Stimulated activated CD4-positive, alpha-beta T cell treated with anti-CD3 and anti-CD28 coated beads, Interleukin-2, amount 100 ng/mL, for 24 hours (primary cell): Measurements from ENCODE around the gene SUGP2.
"Not testable (repeated sequence)": the region's sequence is repeated elsewhere in the genome, so short reads cannot be mapped to it uniquely, and the experiment has no call there.

Source experiments
- DNase-seq, 2 donors: peaks; one replicate each; pipeline ENCODE4 v3.0.0-alpha.2; 2020

SUGP2 gene

GRCh38 chr19:19031891-19032290, 1.4 kb downstream of the SUGP2 start:
- no peak for DNase-seq

- no peak for DNase-seq
Observed at GRCh38 chr19:19028526-19028925, 4.8 kb downstream of the SUGP2 start.

- no peak for DNase-seq
Observed at GRCh38 chr19:19027228-19027627, 6.1 kb downstream of the SUGP2 start.

GRCh38 chr19:19026299-19026971, 6.9 kb downstream of the SUGP2 start:
- no peak for DNase-seq

DNA sequence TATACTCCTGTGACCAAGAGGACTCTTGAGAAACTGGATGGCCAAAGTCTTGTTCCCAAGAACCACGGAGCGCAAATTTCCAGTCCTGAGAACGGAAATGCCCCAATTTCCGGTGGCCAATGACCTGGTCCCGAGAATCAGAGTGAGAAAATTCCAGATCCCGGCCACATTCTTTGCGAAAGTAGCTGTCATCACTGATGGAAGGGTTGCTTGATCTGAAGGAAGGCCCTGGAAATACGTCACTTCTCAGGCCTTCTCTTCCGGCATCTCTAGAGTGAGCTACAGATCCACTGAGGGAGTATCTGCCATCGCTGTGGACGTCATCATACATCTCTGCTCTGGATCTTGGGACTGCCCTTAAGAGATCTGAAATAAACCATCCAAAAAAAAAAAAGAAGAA, 7.5 kb downstream of the SUGP2 start:
- DNase-seq: no peak

- not testable (repeated sequence) for DNase-seq
Observed at GRCh38 chr19:19023376-19023775, 9.9 kb downstream of the SUGP2 start.

GRCh38 chr19:19022380-19022961, 10.8 kb downstream of the SUGP2 start:
- no peak for DNase-seq

DNA sequence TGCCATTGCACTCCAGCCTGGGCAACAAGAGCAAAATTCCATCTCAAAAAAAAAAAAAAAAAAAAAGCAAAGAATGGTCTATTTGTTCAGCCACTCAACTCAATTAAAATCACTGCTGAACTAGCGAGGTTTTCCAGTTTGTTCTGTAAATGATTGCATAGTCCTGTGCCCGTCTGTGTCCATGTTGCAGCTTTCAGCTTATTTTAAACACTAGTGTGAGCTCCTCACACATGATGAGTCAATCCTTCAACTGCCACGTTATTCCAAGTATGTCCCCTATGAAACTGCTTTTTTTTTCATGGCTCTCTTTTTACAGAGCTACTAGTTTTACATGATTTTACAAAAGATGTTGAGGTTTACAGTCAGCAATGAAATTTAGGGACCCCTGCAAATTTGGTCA, 12.2 kb downstream of the SUGP2 start:
- no peak for DNase-seq

DNA sequence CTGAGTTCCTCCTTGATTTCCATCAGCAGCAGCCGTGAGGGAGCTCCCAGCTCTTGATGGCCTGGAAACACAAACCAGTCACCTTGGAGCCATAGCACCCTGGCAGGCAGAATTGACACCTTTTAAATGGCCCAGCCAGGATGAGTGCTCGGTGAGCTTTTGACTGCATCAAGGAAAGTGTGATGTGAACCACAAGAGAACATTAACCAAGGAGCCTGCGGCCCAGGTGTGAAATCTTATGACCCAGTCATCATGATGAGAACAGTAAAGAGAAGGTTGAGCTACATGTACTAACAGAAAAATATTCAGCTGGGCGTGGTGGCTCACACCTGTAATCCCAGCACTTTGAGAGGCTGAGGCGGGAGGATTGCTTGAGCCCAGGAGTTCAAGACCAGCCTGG, 22.8 kb downstream of the SUGP2 start:
- DNase-seq: no peak

GRCh38 chr19:19009951-19010350, 23.4 kb downstream of the SUGP2 start:
- no peak for DNase-seq

- DNase-seq: no peak
Observed at GRCh38 chr19:19006213-19006612, 27.1 kb downstream of the SUGP2 start.

DNA sequence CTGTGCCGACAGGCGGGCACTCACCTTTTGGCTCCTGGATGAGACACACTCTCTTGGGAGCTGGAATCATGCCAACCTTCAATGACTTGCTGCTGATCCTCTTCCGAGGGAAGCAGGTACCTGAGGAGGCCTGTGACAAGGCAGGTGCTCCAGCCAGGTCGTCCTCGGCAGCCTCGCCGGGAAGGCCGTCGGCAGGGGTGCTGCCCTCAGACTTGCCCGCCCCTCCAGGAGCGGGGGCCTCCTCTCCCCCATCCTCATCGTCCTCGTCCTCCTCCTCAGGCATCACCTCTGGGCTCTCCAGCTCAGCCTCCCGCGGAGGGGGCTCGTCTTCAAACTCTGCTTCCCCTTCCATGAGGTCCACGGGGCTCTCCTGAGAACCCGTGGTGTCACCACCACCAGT, 29.2 kb downstream of the SUGP2 start:
- no peak for DNase-seq

DNA sequence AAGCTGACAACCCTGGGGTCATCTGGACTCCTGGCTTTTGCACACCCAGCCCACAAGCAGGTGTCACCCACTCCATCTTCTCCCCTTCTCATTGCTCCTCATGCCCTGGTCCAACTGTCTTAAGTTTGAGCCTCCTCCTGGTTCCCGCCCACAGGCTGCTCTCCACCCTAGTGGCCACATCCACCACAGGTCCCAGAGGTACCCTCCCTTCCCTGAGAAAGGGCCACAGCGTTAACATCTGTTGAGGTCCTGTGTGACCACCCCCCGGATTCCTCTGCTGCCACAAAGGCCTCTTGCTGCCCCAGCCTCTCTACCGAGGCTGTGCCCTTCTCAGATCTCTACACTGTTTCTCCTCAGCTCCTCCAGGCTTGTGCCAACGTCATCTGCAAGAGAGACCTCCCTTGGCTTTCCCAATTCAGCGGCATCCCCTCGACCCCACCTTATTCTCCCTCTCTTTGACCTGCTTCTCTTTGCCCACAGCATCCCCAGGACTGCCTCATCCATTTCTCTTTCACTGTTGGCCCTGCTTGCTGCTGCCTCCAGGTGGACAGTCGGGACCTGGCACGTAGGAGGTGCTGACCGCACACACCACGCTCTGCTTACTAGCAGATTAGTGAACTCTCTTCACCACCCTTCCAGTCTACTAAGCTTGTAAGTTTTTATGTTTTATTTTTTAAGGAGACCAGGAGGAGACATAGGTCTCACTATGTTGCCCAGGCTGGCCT, 33.3 kb downstream of the SUGP2 start:
- no peak for DNase-seq

DNA sequence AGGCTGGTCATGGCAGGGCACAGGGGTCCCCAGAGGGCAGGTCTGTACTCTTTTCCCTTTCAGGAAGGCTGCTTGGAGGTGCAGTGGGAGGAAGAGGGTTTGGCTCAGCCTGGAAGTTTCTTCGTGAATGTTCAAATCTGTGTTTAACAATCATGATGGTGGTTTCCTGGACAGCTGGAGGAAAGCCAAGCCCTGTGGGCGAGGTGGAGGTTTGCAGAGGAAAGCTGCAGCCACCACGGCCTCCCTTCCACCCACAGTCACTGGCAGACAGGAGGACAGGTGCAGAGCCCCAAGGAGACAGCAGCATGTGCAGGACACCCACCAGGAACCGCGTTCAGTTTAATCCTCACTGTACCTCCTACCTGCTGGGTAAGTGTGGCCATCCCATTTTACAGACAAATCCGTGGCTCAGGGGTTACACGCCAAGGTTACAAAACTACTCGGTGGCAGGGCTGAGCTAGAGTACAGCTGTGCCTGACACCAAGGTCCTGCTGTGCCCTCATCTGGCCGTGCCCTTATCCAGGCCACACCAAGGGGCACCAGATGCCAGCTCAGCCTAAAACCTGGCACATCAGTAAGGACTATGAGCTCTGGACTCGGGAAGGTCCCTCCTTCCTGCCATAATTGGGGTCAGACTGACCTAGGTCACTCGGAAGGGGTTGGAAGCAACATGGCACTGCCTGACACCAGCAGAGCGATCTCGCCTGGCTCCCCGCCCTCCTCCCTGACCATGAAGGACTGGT, 34.1 kb downstream of the SUGP2 start:
- no peak for DNase-seq

- DNase-seq: no peak
Observed at GRCh38 chr19:18998276-18998675, 35.0 kb downstream of the SUGP2 start.

DNA sequence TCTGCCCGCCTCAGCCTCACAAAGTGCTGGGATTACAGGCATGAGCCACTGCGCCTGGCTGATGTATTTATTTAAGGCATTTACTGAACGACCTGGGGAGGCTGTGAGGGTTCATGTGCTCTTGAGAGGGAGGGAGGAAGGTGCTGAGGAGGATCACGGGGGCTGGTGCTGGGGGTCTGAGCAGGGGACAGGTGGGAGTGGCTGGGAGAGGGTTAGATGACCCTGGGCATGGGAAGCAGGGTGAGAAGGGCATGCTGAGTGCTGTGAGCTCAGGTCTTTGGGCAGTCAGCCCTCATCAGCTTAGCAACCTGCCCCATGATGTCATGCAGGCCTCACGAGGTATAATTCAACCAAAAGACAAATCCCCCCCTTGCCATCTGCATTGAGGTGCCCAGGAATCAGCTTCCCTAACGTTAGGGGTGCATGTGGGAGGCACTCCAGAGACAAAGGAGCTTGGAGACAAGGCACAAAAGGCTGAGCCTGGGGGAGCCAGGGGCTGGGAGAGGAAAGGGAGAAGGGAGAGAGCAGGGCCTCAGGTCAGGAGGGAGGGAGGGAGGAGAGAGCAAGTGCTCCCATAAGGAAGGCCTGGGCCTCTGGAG, 36.4 kb downstream of the SUGP2 start:
- no peak for DNase-seq

DNA sequence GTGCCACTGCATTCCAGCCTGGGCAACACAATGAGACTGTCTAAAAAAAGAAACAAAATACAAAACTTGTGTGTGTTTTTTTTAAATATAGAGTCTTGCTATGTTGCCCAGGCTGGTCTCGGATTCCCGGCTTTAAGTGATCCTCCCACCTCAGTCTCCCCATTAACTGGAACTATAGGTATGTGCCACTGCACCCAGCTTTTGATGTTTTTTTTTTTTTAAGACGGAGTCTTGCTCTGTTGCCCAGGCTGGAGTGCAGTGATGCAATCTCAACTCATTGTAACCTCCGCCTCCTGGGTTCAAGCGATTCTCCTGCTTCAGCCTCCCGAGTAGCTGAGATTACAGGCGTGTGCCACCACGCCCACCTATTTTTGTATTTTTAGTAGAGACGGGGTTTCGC, 37.0 kb downstream of the SUGP2 start:
- DNase-seq: no peak

DNA sequence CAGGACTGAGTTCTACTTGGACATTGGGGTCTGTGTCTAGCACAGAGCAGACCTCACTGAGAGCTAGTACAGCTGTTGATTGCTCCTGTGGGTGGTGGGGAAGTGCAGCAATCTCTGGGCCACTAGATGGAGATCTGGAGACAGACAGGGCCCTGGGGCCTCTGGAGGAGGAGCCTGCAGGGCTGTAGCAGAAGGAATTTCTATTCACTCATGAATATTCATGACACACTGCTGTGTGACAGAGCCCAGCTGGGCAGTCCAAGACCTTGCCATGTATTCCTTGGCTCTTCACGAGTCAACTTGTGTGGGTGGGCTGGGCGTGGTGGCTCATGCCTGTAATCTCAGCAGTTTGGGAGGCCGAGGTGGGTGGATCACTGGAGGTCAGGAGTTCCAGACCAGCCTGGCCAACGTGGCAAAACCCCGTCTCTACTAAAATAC, 37.5 kb downstream of the SUGP2 start:
- DNase-seq: no peak

DNA sequence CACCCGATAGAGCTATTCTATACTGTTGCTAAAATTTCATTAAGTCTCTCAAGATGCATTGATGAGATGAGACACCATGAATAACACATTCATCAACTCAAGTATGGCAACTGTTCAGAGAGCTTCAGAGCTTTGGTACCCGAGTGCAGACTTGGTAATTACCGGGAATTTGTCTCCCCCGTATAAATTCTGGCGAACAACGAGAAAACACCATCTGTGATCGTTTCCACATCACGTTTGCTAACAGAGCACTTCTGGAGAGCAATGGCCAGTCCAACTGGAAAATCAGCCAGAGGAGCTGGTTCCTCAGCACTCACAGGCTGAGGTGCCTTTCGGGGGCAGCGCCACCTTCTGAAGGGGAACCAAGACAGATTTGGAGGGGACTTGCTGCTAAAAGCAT, 40.2 kb downstream of the SUGP2 start:
- DNase-seq: no peak

DNA sequence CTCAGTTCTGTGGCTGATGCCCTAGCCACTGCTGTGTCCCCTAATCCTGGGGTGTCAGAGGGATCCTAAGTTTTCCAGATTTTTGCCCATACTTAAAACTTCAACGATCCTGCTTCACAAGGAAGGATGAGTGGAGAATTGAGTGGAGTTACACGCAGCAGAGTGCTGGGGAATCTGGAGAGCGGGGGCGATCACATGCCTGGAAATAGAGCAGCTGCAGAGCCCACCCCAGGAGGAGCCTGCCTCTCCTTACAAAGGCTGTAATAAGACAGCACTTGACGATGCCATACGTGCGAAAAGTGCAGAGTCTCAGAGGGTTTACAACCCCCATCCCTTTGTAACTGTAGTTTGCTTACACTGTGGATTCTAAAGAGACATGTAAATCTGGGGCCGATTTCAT, 40.6 kb downstream of the SUGP2 start:
- DNase-seq: no peak

DNA sequence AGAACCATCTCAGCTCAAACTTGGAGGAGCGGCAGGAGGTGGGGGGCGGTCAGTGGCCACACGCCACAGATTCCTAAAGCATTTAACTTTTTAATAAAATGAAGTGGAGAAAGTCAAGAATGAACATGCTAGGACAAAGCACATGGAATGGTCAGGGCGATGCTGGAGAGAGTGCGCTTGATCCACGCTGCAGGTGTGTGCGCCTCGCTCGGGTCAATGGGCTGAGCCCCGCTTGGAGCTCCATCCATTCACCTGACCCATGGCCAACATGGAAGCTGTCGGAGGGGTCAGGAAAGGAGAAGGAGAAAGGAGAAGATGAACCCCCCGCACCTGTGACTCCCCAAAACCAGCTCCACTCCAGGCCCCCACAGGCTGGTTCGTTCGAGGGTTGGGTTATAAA, 41.8 kb downstream of the SUGP2 start:
- DNase-seq: no peak

- DNase-seq: no peak
Observed at GRCh38 chr19:18991006-18991405, 42.3 kb downstream of the SUGP2 start.

DNA sequence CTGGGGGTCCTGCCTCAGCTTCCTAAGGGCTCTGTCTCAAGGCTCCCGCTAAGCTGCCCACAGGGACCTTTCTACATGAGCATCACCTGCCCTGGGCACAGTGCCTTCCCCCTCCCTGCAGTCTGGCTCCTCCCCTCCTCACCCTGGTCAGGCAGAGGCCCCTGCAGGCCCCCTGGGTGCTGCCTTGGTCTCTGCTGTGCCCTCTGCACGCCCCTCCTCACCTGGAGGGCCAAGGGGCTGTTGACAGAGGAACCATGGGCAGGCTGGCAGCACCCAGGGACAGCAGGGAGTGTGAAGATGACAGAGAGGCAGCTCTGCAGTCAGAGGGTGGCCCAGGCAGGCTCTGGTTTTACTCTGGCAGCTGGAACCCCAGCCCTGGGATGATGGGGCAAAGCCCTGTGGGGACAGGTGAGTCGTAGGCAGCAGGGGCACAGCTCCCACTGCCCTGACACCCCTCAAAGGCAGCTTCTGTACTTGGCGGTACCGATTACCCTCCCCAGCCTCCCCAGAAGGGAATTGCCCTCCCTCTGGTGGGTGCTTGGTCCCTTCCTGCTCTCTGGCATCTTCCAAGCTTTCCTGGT, 43.1 kb downstream of the SUGP2 start:
- no peak for DNase-seq
